HepG2 (cell line): ENCODE data around the gene SLU7. TPM values are rescaled to one million over a fixed set of nuclear protein-coding genes. Genes with fewer than 3 reads are reported as not detected.

ENCODE experiments used
- ATAC-seq: fragments of 200-7000 bp; cut with Tn5 transposase; 3 replicates; pipeline ENCODE4 v1.9.1; 2020; ENCODE audit warnings: mild to moderate bottlenecking, moderate library complexity
- BruUV-seq: library from RNA; stranded (reverse); fragments of 400-500 nt; replicated peaks from 2 replicates; lab custom pipeline; 2021; lab: Mats Ljungman, UMichigan
- CTCF ChIA-PET: fragments of 300-600 bp; formaldehyde crosslinking; extraction: SDS; loops from one replicate; lab custom pipeline; 2021; ENCODE audit warnings: low total read pairs, inconsistent platforms, low intra/inter-chr PET ratio; lab: Yijun Ruan, JAX
- POLR2A ChIA-PET: fragments of 350-600 bp; sonication (Branson Sonifier 250); formaldehyde crosslinking; loops from one replicate; lab custom pipeline; 2020; ENCODE audit warnings: antibody characterized with exemption, inconsistent platforms; lab: Yijun Ruan, JAX
- DNase-seq: peaks from one replicate; pipeline ENCODE4 v3.0.0-alpha.2; 2015; ENCODE audit warnings: low spot score
- FAIRE-seq: peaks from 3 replicates; lab custom pipeline; 2011; peaks lifted over from hg19 to GRCh38; lab: Jason Lieb, UNC
- H2AFZ ChIP-seq: one replicate; pipeline ENCODE4 v1.6.1; 2011; ENCODE audit warnings: low read length, inconsistent platforms
- H3K27ac ChIP-seq: fragments of 300-600 bp; 3 replicates; pipeline ENCODE4 v1.8.0; 2011; ENCODE audit warnings: mixed run types, mild to moderate bottlenecking, mixed read lengths, low read length, inconsistent platforms; ENCODE audit not compliant: insufficient read depth; ENCODE audit errors: extremely low read length
- H3K27me3 ChIP-seq, 2 experiments: fragments of 200-600 bp in 1 of 2; 2 replicates in 1 of 2; 3 replicates in 1 of 2; pipeline versions ENCODE4 v1.6.0 to v1.8.0; 2011; ENCODE audit warnings: low read length in 2 of 2, mild to moderate bottlenecking in 2 of 2, moderate library complexity in 2 of 2, inconsistent platforms in 1 of 2; ENCODE audit not compliant: insufficient read depth in 2 of 2, control insufficient read depth in 1 of 2
- H3K36me3 ChIP-seq, 2 experiments: fragments of 200-600 bp in 1 of 2; replicated peaks in 1 of 2; 2 replicates in 1 of 2; 3 replicates in 1 of 2; pipeline versions ENCODE4 v1.5.1 to v1.8.0; 2011; ENCODE audit warnings: low read length in 2 of 2, inconsistent platforms in 1 of 2; ENCODE audit not compliant: insufficient read depth in 2 of 2, control insufficient read depth in 1 of 2
- H3K4me1 ChIP-seq: 2 replicates; pipeline ENCODE4 v1.5.1; 2012; ENCODE audit warnings: low read length, inconsistent platforms; ENCODE audit not compliant: insufficient read depth
- H3K4me2 ChIP-seq: 2 replicates; pipeline ENCODE4 v1.6.0; 2011; ENCODE audit warnings: low read depth, low read length, inconsistent platforms
- H3K4me3 ChIP-seq, 3 experiments: fragments of 200-600 bp in 1 of 3; sonication (generic), shearing (Covaris generic) in 1 of 3; replicated peaks in 1 of 3; 2 replicates each; pipeline ENCODE4 v1.5.1; 2011 to 2016; ENCODE audit warnings: low read length in 3 of 3, inconsistent platforms in 2 of 3, low read depth in 2 of 3, mild to moderate bottlenecking in 2 of 3, control low read depth in 1 of 3, mixed read lengths in 1 of 3; ENCODE audit not compliant: insufficient read depth in 1 of 3
- H3K79me2 ChIP-seq: one replicate; pipeline ENCODE4 v1.6.1; 2011; ENCODE audit warnings: low read length, inconsistent platforms; ENCODE audit not compliant: insufficient read depth
- H3K9ac ChIP-seq: 2 replicates; pipeline ENCODE4 v1.6.0; 2011; ENCODE audit warnings: mild to moderate bottlenecking, low read depth, low read length, inconsistent platforms; ENCODE audit not compliant: insufficient read depth
- H3K9me3 ChIP-seq: 2 replicates; pipeline ENCODE4 v1.5.1; 2012; ENCODE audit warnings: mild to moderate bottlenecking, low read length
- H4K20me1 ChIP-seq: 2 replicates; pipeline ENCODE4 v1.6.0; 2011; ENCODE audit warnings: inconsistent platforms, mild to moderate bottlenecking, low read length, moderate library complexity; ENCODE audit not compliant: insufficient read depth
- CBFB ChIP-seq: sonication (generic); formaldehyde crosslinking; IDR thresholded peaks from 2 replicates; pipeline ENCODE4 v1.4.0; 2020; ENCODE audit warnings: missing genetic modification reagents
- ESRRA ChIP-seq: sonication (generic); formaldehyde crosslinking; IDR thresholded peaks from 2 replicates; pipeline ENCODE4 v1.5.1; 2020; ENCODE audit warnings: mild to moderate bottlenecking, low read depth, missing genetic modification reagents
- KDM5B ChIP-seq: sonication (generic); formaldehyde crosslinking; IDR thresholded peaks from 2 replicates; pipeline ENCODE4 v1.4.0; 2020; ENCODE audit warnings: missing genetic modification reagents, mild to moderate bottlenecking, borderline replicate concordance
- MBNL3 ChIP-seq: fragments of 250-450 bp; sonication (Bioruptor Pico); conservative IDR thresholded peaks from 2 replicates; pipeline ENCODE4 v1.8.0; 2022; ENCODE audit warnings: mild to moderate bottlenecking, inconsistent platforms
- NR1H2 ChIP-seq: sonication (generic); formaldehyde crosslinking; IDR thresholded peaks from 2 replicates; pipeline ENCODE4 v1.8.1; 2022; ENCODE audit warnings: low read depth, missing genetic modification reagents, borderline replicate concordance
- PITX1 ChIP-seq: sonication (generic); formaldehyde crosslinking; IDR thresholded peaks from 2 replicates; pipeline ENCODE4 v1.5.1; 2020; ENCODE audit warnings: mild to moderate bottlenecking, missing genetic modification reagents
- RCOR2 ChIP-seq: IDR thresholded peaks from 2 replicates; pipeline ENCODE4 v1.6.1; 2016; ENCODE audit warnings: missing biosample characterization, missing genetic modification reagents
- RORA ChIP-seq: sonication (generic); formaldehyde crosslinking; IDR thresholded peaks from 2 replicates; pipeline ENCODE4 v1.5.0; 2020; ENCODE audit warnings: mild to moderate bottlenecking, missing genetic modification reagents, moderate library complexity
- SNRNP70 ChIP-seq: fragments of 200-400 bp; formaldehyde crosslinking; IDR thresholded peaks from 2 replicates; pipeline ENCODE4 v1.6.1; 2017; ENCODE audit warnings: mild to moderate bottlenecking, low read depth, low read length, moderate library complexity
- THYN1 ChIP-seq: sonication (generic); formaldehyde crosslinking; IDR thresholded peaks from 2 replicates; pipeline ENCODE4 v1.8.1; 2023; ENCODE audit warnings: low read depth, mild to moderate bottlenecking, moderate library complexity, missing genetic modification reagents, borderline replicate concordance
- ZBTB1 ChIP-seq: sonication (generic); formaldehyde crosslinking; IDR thresholded peaks from 2 replicates; pipeline ENCODE4 v1.4.0; 2020; ENCODE audit warnings: missing genetic modification reagents, borderline replicate concordance
- ZFP62 ChIP-seq: sonication (generic); formaldehyde crosslinking; IDR thresholded peaks from 2 replicates; pipeline ENCODE4 v1.4.0; 2020; ENCODE audit warnings: missing genetic modification reagents
- ZNF331 ChIP-seq: sonication (generic); formaldehyde crosslinking; IDR thresholded peaks from 2 replicates; pipeline ENCODE4 v1.4.0; 2020; ENCODE audit warnings: missing genetic modification reagents
- ZNF512 ChIP-seq: sonication (generic); formaldehyde crosslinking; IDR thresholded peaks from 2 replicates; pipeline ENCODE4 v1.4.0; 2020; ENCODE audit warnings: mild to moderate bottlenecking, missing genetic modification reagents
- ZNF703 ChIP-seq: sonication (generic); formaldehyde crosslinking; IDR thresholded peaks from 2 replicates; pipeline ENCODE4 v1.5.1; 2020; ENCODE audit warnings: missing genetic modification reagents, mild to moderate bottlenecking, moderate library complexity, borderline replicate concordance
- WGBS: methylation state at CpG from one replicate; pipeline ENCODE4 v1.1.6; 2017; ENCODE audit warnings: low lambda C conversion rate; 5-methylcytosine and 5-hydroxymethylcytosine counted together
- in situ Hi-C: cut with HindIII; loops from 2 replicates; pipeline ENCODE4 v1.10.0; 2017; ENCODE audit warnings: low pct_unique_long_range_greater_than_20kb; ENCODE audit not compliant: extremely low pct_ligation_motif_present
- intact Hi-C: fragments of 100-400 bp; cut with micrococcal nuclease; formaldehyde crosslinking; loops from one replicate; pipeline ENCODE4 v1.10.0; 2022; ENCODE audit not compliant: unreplicated experiment
- polyA plus RNA-seq, 8 experiments: library from polyadenylated mRNA; depleted of rRNA in 3 of 8; stranded (reverse) in 7 of 8; unstranded in 1 of 8; fragments of >200 nt; fragmentation: Illumina TruSeq in 4 of 8; extraction: Trizol in 4 of 8; gene quantifications; 2 replicates each; pipeline versions ENCODE4 v1.2.1 to v1.2.3, GENCODE V29; 2011 to 2016; ENCODE audit warnings: low read depth in 4 of 8, missing spikeins in 1 of 8, mixed read lengths in 1 of 8; ENCODE audit not compliant: insufficient read depth in 1 of 8
- total RNA-seq, 5 experiments: library from RNA; depleted of rRNA; stranded (reverse); fragments of >200 nt; fragmentation: Illumina TruSeq; extraction: Trizol; gene quantifications; 2 replicates each; pipeline ENCODE4 v1.2.3, GENCODE V29; 2016; ENCODE audit warnings: low read depth in 1 of 5

Gene SLU7
- total and polyA plus RNA-seq, 2 of the 13 experiments (the other 11 are each of a cell fraction or from before 2014, with no cell fraction given): 24.0 to 39.2 TPM

GRCh38 chr5:160436017-160436416 is 17.1 kb upstream of the SLU7 start:
- Histone ChIP-seq H3K9me3 (no peaks in the 10 kb centered on the region), H3K9ac (no peak overlapping the region), H3K27me3 (no peaks in the 10 kb centered on the region), H3K4me1 (peaks cover 43% of the 10 kb centered on the region), H2AFZ (no peak overlapping the region), H3K27ac (no peak overlapping the region), H3K4me3 (no peak overlapping the region), H3K4me2 (no peak overlapping the region), H4K20me1 (no peaks in the 10 kb centered on the region), H3K36me3 (no peaks in the 10 kb centered on the region), H3K79me2 (no peaks in the 10 kb centered on the region)
- 45% methylated on average over 4 of the region's 4 CpGs for WGBS
- no TSS peak for BruUV-seq
- POLR2A ChIA-PET: no interaction called here
- no peak for ATAC-seq
- intact Hi-C loops (no loop called here), in situ Hi-C loops (loop anchor here (5.0 to 10.0 kb wide), 2 partner anchors 66 to 359 kb away; no protein-coding TSS in a partner anchor)
- TF ChIP-seq ZFP62 (CRISPR knock-in tag) (no peak), ZNF512 (CRISPR knock-in tag) (no peak), THYN1 (CRISPR knock-in tag) (no peak), ZBTB1 (no peak), ZNF331 (CRISPR knock-in tag) (no peak), CBFB (no peak), NR1H2 (CRISPR knock-in tag) (no peak), PITX1 (no peak), MBNL3 (CRISPR knock-in tag) (no peak), ESRRA (CRISPR knock-in tag) (no peak), SNRNP70 (no peak), ZNF703 (CRISPR knock-in tag) (no peak), RCOR2 (CRISPR knock-in tag) (no peak), RORA (CRISPR knock-in tag) (no peak), KDM5B (CRISPR knock-in tag) (no peak)
- DNase-seq: no peak
- CTCF ChIA-PET: no interaction called here
- FAIRE-seq: no peak
